NCI-H2227 (cell line): ENCODE data around the gene PCDH15.

Source experiments
- DNase-seq: peaks from one replicate; lab custom pipeline; 2025; ENCODE audit not compliant: unreplicated experiment; lab: John Stamatoyannopoulos, UW

The PCDH15 gene

GRCh38 chr10:54137396-54137795 lies 663.6 kb downstream of the PCDH15 start:
- DNase-seq = no peak

- no peak for DNase-seq
Observed at GRCh38 chr10:54133203-54133602, 667.8 kb downstream of the PCDH15 start.

GRCh38 chr10:54131833-54132232 lies 669.2 kb downstream of the PCDH15 start:
- no peak for DNase-seq

GRCh38 chr10:54130394-54130793 lies 670.6 kb downstream of the PCDH15 start:
- no peak for DNase-seq

- no peak for DNase-seq
Observed at GRCh38 chr10:54125098-54125747, 675.8 kb downstream of the PCDH15 start.

GRCh38 chr10:54124209-54124885 lies 676.7 kb downstream of the PCDH15 start:
- no peak for DNase-seq

- no peak for DNase-seq
Observed at GRCh38 chr10:54120806-54121205, 680.2 kb downstream of the PCDH15 start.

GRCh38 chr10:54108961-54109360 lies 692.1 kb downstream of the PCDH15 start:
- no peak for DNase-seq

GRCh38 chr10:54096892-54097291 lies 704.1 kb downstream of the PCDH15 start:
- DNase-seq = no peak

GRCh38 chr10:54094321-54094720 lies 706.7 kb downstream of the PCDH15 start:
- DNase-seq = no peak

GRCh38 chr10:54091237-54091636 lies 709.8 kb downstream of the PCDH15 start:
- DNase-seq = no peak

GRCh38 chr10:54081950-54082349 lies 719.1 kb downstream of the PCDH15 start:
- no peak for DNase-seq

GRCh38 chr10:54067361-54067760 lies 733.7 kb downstream of the PCDH15 start:
- DNase-seq = no peak

- DNase-seq = no peak
Observed at GRCh38 chr10:54066646-54067045, 734.4 kb downstream of the PCDH15 start.

- no peak for DNase-seq
Observed at GRCh38 chr10:54065106-54065505, 735.9 kb downstream of the PCDH15 start.

- no peak for DNase-seq
Observed at GRCh38 chr10:54064215-54064614, 736.8 kb downstream of the PCDH15 start.

GRCh38 chr10:54063514-54063913 lies 737.5 kb downstream of the PCDH15 start:
- no peak for DNase-seq

- no peak for DNase-seq
Observed at GRCh38 chr10:54060572-54060971, 740.5 kb downstream of the PCDH15 start.

GRCh38 chr10:54057357-54057756 lies 743.7 kb downstream of the PCDH15 start:
- no peak for DNase-seq

GRCh38 chr10:54026340-54026739 lies 774.7 kb downstream of the PCDH15 start:
- DNase-seq = no peak

- DNase-seq = no peak
Observed at GRCh38 chr10:54011117-54011516, 789.9 kb downstream of the PCDH15 start.

- DNase-seq = no peak
Observed at GRCh38 chr10:54010337-54010933, 790.6 kb downstream of the PCDH15 start.
